NCI-H2081 (cell line): ENCODE results near the gene C6orf120.
"Not testable (repeated sequence)": the region's sequence is repeated elsewhere in the genome, so short reads cannot be mapped to it uniquely, and the experiment has no call there.

Experiments
- DNase-seq, 2 experiments: peaks; one replicate each; lab custom pipeline; 2025; lab: John Stamatoyannopoulos, UW

Gene C6orf120

DNA sequence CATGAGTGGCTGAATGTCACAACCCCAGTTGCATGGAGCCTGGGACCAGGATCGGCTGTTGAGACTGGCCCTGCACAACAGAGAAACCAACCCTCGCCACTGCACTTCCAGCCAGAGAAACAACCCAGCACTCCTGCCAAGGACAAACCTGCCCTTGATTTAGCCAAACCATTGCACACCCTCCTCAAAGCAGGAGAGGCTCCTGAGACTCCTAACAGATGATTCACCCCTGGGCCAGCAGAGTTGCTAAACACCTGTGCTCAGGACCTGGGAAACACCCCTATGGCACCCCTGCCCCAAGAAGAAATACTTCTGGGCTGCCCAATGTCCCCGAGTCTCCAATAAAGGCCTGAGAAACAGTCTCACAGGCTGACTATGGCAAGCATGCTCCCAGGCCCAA is 17.9 kb upstream of the C6orf120 start:
- no peak for DNase-seq

DNA sequence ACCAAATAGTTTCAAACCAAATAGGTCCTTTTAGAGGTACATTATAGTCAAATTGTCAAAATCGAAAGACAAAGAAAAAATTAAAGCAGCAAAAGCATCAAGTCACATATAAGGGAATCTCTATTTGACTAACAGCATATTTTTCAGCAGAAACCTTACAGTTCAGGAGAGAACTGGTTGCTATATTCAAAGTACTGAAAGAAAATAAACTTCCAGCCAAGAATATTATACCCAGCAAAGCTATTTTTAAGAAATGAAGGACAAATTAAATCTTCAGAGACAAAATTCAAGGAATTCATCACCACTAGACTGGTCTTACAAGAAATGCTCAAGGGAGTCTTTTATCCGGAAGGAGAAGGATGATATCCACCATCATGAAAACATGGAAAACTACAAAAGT is 16.1 kb upstream of the C6orf120 start:
- no peak for DNase-seq

- DNase-seq: no peak
These were observed 12.6 kb upstream of the C6orf120 start for GRCh38 chr6:169689287-169689686.

DNA sequence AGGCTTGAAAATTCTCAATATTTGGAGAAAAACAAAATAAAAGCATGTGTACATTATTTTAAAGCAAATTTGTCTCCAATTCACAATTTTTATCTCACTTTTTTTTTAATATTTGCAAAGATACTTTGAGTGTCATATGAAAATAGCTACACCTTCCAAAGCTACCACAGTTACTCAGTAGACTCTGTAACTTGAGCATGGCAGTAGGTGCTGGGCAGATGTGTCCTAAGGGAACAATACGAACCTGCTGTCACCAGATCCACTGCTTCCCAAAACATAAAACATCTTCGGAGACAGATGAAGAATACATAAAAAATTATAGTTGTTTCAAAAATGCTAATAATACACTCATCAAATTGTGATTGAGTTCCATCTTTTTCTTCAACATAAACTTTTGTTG is 10.7 kb upstream of the C6orf120 start:
- DNase-seq: no peak

DNA sequence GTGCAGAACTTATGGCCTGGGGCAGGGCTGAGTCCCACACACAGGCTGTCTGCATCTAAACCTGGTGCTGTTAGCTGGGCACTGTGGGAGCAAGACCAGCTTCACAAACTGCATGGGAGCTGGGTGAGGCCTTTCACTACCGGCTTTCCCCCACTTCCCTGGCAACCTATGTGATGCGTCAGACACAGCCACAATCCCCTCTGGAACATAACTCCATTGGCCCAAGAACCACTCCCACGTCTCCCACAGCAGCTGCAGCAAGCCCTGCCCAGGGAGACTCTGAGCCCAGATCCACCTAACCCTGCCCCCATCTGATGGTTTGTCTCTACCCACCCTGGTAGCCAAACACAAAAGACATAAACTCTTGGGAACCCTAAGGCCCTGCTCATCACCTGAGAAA is 9.4 kb upstream of the C6orf120 start:
- DNase-seq: no peak

GRCh38 chr6:169695131-169695530 is 6.8 kb upstream of the C6orf120 start:
- no peak for DNase-seq

DNA sequence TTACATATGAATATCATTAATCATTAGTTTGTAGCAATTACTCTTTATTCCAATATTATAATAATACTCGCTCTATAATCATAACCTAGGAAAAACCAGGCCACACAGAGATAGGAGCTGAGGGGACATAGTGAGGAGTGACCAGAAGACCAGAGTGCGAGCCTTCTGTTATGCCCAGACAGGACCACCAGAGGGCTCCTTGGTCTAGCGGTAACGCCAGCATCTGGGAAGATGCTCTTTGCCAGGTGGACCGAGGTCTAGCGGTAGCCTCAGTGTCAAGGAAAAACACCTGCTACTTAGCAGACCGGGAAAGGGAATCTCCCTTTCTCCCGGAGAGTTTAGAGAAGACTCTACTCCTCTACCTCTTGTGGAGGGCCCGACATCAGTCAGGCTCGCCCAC is 4.8 kb upstream of the C6orf120 start:
- DNase-seq: not testable (repeated sequence)

DNA sequence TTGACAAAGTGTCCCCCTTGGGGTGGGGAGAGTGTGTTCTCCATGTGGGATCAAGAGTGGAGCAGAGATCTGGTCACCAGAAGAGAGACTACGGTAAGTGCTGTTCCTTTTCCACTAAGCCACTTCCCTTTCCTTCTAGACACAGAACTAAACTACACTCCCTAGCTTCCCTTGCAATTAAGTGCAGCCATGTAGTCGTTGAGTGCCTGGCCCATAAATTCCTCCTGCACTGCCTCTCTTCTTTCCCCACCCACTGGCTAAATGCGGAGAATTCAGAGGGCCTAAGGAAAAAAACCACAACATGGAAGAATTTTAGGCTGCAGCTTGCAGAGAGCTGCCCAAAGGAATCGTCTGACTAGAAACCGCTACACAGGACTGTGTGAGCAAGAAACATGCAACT is 1.6 kb upstream of the C6orf120 start:
- DNase-seq: no peak

- DNase-seq: peak in 1 of 2 experiments; percentile 27
These were observed 494 bp upstream of the C6orf120 start for GRCh38 chr6:169701311-169701953.

GRCh38 chr6:169702840-169703246 is 917 bp downstream of the C6orf120 start:
- no peak for DNase-seq

DNA sequence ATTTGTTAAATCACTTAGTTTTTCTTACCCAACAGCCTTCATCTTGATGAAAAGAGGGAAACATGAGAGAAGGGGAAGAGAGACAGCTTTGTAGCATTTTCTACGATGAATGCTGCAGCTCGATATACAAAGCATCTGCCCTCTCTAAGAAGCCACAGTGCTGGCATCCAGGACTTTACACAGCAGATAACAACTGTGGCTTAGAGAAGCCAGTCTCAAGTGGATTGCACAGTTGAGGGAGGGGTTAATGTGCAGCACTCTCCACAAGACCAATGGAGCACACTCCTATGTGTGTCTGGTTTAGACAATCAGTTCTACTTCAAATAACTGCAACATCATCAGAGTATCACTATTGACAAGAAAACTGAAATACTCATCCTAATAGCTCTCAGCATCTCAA is 5.8 kb downstream of the C6orf120 start:
- no peak for DNase-seq

- DNase-seq: peak in 1 of 2 experiments; percentile 31
These were observed 7.4 kb downstream of the C6orf120 start for GRCh38 chr6:169709293-169709692.

DNA sequence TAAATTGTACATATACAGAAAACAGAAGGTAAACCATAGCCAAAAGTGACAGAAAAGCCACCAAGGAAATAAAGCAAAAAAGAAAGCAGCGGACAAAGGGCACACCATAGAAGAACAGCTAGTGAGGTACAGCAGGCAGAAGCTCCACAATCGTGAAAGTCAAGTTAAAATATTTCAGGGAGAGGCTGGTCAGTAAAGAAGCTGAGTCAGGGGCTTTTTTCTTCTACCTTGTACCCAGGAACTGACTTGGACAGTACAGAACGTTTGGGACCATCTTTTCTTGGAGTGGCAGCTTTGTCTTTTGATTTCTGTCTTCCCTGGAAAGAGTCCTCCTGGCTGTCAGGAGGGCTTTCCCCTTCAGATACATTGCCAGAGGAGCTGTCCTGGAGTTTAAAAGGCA is 8.1 kb downstream of the C6orf120 start:
- DNase-seq: no peak

GRCh38 chr6:169714178-169714577 is 12.3 kb downstream of the C6orf120 start:
- no peak for DNase-seq

- DNase-seq: no peak
These were observed 12.7 kb downstream of the C6orf120 start for GRCh38 chr6:169714595-169714994.

GRCh38 chr6:169719117-169719516 is 17.2 kb downstream of the C6orf120 start:
- DNase-seq: no peak

- DNase-seq: no peak
These were observed 18.4 kb downstream of the C6orf120 start for GRCh38 chr6:169720207-169720855.

DNA sequence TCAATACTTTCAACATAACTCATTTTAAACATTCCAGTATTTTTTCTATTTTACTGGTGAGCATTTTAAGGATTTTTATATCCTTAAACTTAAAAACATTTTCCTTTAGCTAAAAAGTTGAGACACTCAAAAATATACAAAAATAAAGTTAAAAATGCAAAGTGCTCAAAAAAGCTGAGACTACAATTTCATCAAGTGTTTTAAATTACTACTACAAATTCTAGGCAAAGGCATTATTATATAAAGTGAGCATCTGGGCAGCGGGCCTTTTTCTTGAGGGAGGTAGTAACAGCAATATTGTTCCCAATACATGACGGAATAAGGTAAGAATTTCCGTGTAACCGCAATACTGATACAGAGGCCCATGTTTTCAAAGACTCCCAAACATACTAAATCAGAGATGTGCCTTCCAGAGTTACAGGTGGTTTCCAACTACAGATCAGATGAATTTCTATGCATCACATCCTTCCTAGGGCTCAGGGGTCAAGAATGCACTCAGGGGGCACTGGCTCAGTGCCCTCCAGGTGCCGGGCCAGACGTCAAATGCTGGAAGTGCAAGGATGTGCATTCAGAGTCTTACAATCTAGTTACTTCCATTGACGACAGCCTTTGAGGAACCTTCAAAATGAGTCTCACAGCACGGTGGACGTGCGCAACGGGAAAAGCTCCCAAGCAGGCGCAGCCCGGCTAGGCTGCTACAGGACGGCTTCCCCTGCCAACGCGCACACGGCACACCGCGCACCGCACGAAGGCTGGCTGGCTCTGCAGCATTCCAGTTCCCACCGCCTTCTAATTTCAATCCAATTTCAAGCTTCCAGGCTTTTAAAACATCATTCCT is 20.7 kb downstream of the C6orf120 start:
- DNase-seq: no peak

DNA sequence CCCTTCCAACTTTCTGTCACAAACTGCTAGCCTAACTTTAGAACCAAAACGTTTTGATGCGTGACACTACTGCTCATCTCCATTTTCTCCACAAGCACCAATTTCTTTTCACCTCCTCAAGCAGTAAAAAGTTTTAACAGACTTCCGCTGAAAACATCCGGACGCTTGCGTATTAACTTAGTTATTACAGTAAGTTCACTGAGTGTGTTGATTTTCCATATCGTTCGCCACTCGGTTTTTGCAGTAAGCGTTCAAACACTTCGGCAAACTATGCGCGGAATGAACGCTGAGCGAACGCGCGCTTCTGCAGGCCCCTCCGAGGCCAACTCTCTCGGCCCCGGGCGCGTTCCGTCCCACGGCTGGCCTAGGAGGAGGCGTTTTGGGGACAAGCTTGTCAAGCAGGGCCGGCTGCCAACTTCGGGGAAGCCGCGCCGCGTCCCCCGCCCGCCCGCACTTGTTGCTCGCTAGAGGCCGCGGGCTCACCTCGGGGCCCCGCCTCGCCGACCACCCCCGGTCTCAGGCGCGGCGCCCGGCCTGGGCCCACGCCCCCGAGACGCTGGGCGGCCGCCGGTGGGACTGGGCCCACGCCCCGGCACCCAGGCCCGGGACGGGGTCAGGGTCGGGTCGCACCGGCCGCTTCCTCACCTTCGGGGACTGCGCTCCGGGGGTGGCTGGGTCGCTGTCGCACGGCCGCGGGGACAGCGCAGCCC is 21.4 kb downstream of the C6orf120 start:
- peak; percentile 23 to 47 for DNase-seq

DNA sequence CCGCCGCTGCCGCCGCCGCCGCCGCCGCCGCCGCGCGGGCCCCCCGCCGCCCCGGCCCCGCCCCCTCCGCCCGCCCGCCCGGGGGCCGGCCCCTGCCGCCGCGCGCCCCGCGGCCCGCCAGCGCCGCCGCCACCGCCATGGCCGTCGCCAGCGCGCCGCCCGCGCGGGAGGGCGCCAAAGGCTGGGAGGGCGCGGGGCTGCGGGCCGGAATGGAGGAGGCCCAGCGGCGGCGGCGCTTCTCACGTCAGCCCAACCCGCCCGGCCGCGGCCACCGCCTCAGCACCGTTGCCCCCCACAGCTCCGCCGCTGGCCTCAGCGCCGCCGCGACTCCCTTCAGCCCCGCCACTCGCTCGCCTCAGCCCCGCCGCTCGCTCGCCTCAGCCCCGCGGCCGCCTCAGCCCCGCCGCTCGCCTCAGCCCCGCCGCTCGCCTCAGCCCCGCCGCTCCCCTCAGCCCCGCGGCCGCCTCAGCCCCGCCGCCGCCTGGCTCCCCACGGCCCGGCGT is 22.1 kb downstream of the C6orf120 start:
- DNase-seq: no peak

DNA sequence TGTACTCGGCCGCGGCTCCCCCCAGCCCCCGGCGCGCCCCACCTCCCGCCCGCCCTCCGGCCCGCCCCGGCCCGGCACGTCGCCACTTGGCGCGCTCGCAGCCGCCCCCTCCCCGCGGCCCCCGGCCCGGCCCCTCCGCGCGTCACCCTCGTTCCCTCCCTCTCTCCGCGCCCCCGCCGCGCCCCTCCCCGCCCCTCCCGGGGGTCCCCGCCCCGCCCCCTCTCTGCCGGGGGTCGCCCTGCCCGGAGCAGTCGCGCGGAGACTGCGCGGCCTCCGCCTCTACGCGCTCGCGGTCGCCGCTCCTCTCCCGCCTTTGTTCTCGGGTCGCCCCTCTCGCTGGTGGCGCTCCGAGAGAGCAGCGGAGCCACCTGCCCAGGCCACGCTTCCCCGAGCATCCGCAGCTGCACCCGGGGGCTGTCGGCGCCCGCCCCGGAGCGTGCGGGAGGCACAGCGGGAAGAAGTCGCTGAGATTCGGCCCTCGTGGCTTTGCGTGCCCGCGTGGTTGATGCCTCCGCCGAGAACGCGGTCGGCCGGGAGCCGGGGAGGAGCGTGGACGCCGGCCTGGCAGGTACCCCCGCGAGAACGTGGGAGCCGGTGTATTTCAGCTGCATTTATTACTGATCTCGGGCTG is 22.7 kb downstream of the C6orf120 start, which contains the start of gene PHF10:
Gene PHF10 (minus strand): TSS at position 7 of the 631 bp plus-strand sequence. CDS start 569 bp downstream, outside the sequence.
- DNase-seq: peak; percentile 69
